Umbilical cord (tissue), 2 donors: ENCODE data around the gene ZNF649. TPM values are rescaled to one million over a fixed set of nuclear protein-coding genes. Genes with fewer than 3 reads are reported as not detected.
A peak's percentile ranks its signal among the peaks of the same experiment; 100 is the strongest.

ENCODE experiments used
- DNase-seq: peaks from one replicate; pipeline ENCODE4 v3.0.0-alpha.2; 2015; ENCODE audit warnings: low spot score
- total RNA-seq: library from RNA; depleted of rRNA; stranded (reverse); fragments of >200 nt; gene quantifications from one replicate; pipeline ENCODE4 v1.2.3, GENCODE V29; 2014; ENCODE audit warnings: low replicate concordance; ENCODE audit not compliant: insufficient read depth

ZNF649 gene
- total RNA-seq, 1 donor from 2014 or later = 10.8 TPM

GRCh38 chr19:51887522-51888498 lies 17.0 kb downstream of the ZNF649 start, which contains the start of gene ZNF577:
ZNF577 (minus strand) TSS chr19:51887951; CDS start chr19:51880382, 7,569 bp downstream.
- peak; percentile 98 for DNase-seq

GRCh38 chr19:51884713-51885112 lies 20.1 kb downstream of the ZNF649 start:
- no peak for DNase-seq

DNA sequence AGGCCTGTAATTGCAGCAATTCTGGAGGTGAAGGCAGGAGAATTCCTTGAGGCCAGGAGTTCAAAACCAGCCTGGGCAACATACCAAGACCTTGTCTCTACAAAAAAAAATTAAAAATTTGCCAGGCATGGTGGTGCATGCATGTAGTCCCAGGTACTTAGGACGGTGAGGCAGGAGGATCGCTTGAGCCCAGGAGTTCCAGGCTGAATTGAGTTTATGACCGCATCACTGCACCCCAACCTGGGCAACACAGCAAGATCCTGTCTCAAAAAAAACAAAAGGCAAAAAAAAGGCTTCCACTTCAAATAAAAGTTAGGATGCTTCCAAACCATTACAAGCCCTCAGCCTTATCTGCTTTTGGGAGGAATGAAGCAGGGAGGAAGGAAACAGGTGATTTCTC lies 22.3 kb downstream of the ZNF649 start:
- DNase-seq = no peak

DNA sequence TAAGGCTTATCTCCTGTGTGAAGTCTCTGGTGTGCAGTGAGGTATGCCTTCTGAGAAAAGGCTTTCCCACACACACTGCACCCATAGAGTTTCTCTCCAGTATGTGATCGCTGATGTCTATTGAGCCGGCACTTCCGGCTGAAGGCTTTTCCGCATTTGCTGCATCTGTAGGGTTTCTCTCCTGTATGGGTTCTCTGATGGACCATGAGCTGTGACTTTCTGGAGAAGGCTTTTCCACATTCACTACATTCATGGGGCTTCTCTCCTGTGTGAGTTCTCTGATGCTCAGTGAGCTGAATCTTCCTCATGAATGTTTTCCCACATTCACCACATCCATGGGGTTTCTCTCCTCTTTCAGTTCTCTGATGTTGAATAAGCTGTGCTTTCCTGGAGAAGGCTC lies 31.7 kb downstream of the ZNF649 start:
- DNase-seq = no peak

DNA sequence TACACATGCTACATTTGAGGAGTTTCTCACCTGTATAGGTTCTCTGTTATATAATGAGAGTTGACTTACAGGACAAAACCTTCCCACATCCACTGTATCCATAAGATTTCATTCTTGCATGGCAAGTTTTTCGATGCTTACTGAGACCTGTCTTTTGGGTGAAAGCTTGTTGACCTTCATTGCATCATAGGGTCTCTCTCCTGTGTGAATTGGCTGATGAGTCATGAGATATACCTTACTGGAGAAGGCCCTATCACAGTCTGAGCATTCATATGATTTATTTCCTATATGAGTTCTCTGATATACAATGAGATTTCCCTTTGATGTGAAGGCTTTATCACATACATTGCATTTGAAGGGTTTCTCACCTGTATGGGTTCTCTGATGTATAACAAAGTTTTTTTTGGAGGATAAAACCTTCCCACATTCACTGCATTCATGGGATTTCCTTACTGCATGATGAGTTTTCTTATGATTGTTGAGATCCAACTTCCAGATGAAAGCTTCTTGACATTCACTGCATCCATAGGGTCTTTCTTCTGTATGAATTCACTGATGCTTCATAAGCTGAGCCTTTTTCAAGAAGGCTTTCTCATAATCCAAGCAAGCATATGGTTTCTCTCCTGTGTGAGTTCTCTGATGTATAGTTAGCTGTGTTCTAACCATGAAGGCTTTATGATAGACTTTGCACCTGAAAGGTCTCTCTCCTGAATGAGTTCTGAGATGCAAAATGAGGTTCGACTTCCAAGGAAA lies 42.8 kb downstream of the ZNF649 start:
- no peak for DNase-seq

Other genes with a start within 250 kb of the ZNF649 start
- gene SPACA6, start 211.7 kb downstream of the ZNF649 start, total RNA-seq = 27.9 TPM
- gene HAS1, start 181.0 kb downstream of the ZNF649 start, total RNA-seq = not detected
- gene FPR1, start 153.1 kb downstream of the ZNF649 start, total RNA-seq = 13.5 TPM
- gene FPR2, start 143.8 kb downstream of the ZNF649 start, total RNA-seq = 7.0 TPM
- 2.6 TPM for gene FPR3, start 109.9 kb downstream of the ZNF649 start, total RNA-seq
- 45.0 TPM for gene ZNF577, start 17.1 kb downstream of the ZNF649 start, total RNA-seq
- 11.8 TPM for gene ZNF613, start 22.5 kb upstream of the ZNF649 start, total RNA-seq
- gene ZNF350, start 81.8 kb upstream of the ZNF649 start, total RNA-seq = 13.2 TPM
- gene ZNF615, start 103.2 kb upstream of the ZNF649 start, total RNA-seq = 18.1 TPM
- gene ZNF614, start 123.4 kb upstream of the ZNF649 start, total RNA-seq = 12.0 TPM
- gene ZNF432, start 143.8 kb upstream of the ZNF649 start, total RNA-seq = 15.6 TPM
- gene ZNF841, start 190.7 kb upstream of the ZNF649 start, total RNA-seq = 58.5 TPM
- gene ZNF616, start 234.9 kb upstream of the ZNF649 start, total RNA-seq = 19.7 TPM